Mesenchymal stem cell (in vitro differentiated cells and primary cell): ENCODE data around the gene HERC2.
"Not testable (repeated sequence)": the region's sequence is repeated elsewhere in the genome, so short reads cannot be mapped to it uniquely, and the experiment has no call there.

Source experiments
- DNase-seq: peaks from one replicate; pipeline ENCODE4 v3.0.0-alpha.2; 2013
- H2AFZ ChIP-seq: one replicate; pipeline ENCODE4 v1.6.1; 2013; ENCODE audit warnings: low read depth, mild to moderate bottlenecking, control low read depth, inconsistent platforms, low read length, moderate library complexity
- H2AK5ac ChIP-seq: 2 replicates; pipeline ENCODE4 v1.6.1; 2013; ENCODE audit warnings: low read length, moderate library complexity, mild to moderate bottlenecking, inconsistent platforms; ENCODE audit not compliant: severe bottlenecking
- H2BK120ac ChIP-seq: one replicate; pipeline ENCODE4 v1.6.1; 2013; ENCODE audit warnings: low read depth, mild to moderate bottlenecking, inconsistent platforms, low read length, moderate library complexity
- H2BK12ac ChIP-seq, 2 experiments: one replicate each; pipeline ENCODE4 v1.6.1; 2013; ENCODE audit warnings: inconsistent platforms in 2 of 2, low read length in 2 of 2, mild to moderate bottlenecking in 2 of 2, moderate library complexity in 2 of 2, control low read depth in 1 of 2
- H2BK15ac ChIP-seq: one replicate; pipeline ENCODE4 v1.6.1; 2013; ENCODE audit warnings: mild to moderate bottlenecking, low read depth, inconsistent platforms; ENCODE audit not compliant: poor library complexity, severe bottlenecking
- H2BK5ac ChIP-seq: 2 replicates; pipeline ENCODE4 v1.6.1; 2013; ENCODE audit warnings: low read depth, mild to moderate bottlenecking, low read length, control low read depth, inconsistent platforms; ENCODE audit not compliant: poor library complexity, severe bottlenecking
- H3K14ac ChIP-seq, 2 experiments: one replicate each; pipeline ENCODE4 v1.6.1; 2013; ENCODE audit warnings: inconsistent platforms in 2 of 2, low read length in 2 of 2, control low read depth in 1 of 2, mild to moderate bottlenecking in 1 of 2, moderate library complexity in 1 of 2
- H3K18ac ChIP-seq, 2 experiments: one replicate each; pipeline ENCODE4 v1.6.1; 2013; ENCODE audit warnings: inconsistent platforms in 2 of 2, low read length in 2 of 2, control low read depth in 1 of 2, low read depth in 1 of 2, mild to moderate bottlenecking in 1 of 2
- H3K23ac ChIP-seq, 2 experiments: one replicate each; pipeline ENCODE4 v1.6.1; 2013; ENCODE audit warnings: inconsistent platforms in 2 of 2, low read length in 2 of 2, mild to moderate bottlenecking in 2 of 2, moderate library complexity in 2 of 2, control low read depth in 1 of 2
- H3K27ac ChIP-seq: 2 replicates; pipeline ENCODE4 v1.5.1; 2013; ENCODE audit warnings: mild to moderate bottlenecking, moderate library complexity, low read length, control low read depth, inconsistent platforms; ENCODE audit not compliant: poor library complexity, severe bottlenecking
- H3K27me3 ChIP-seq, 2 experiments: 2 replicates each; pipeline versions ENCODE4 v1.6.1 to v1.7.0; 2013; ENCODE audit warnings: low read length in 2 of 2, mild to moderate bottlenecking in 2 of 2, moderate library complexity in 2 of 2, control low read depth in 1 of 2, inconsistent platforms in 1 of 2; ENCODE audit not compliant: control insufficient read depth in 1 of 2, insufficient read depth in 1 of 2
- H3K36me3 ChIP-seq, 2 experiments: 2 replicates each; pipeline versions ENCODE4 v1.6.1 to v1.7.0; 2013; ENCODE audit warnings: low read length in 2 of 2, control low read depth in 1 of 2, inconsistent platforms in 1 of 2, low read depth in 1 of 2, mild to moderate bottlenecking in 1 of 2; ENCODE audit not compliant: insufficient read depth in 2 of 2, control insufficient read depth in 1 of 2
- H3K4ac ChIP-seq, 2 experiments: one replicate each; pipeline ENCODE4 v1.6.1; 2013; ENCODE audit warnings: inconsistent platforms in 2 of 2, low read length in 2 of 2, mild to moderate bottlenecking in 2 of 2, moderate library complexity in 2 of 2, control low read depth in 1 of 2, low read depth in 1 of 2
- H3K4me1 ChIP-seq: 2 replicates; pipeline ENCODE4 v1.6.1; 2013; ENCODE audit warnings: low read depth, low read length, control low read depth; ENCODE audit not compliant: control insufficient read depth, insufficient read depth
- H3K4me2 ChIP-seq: 2 replicates; pipeline ENCODE4 v1.6.1; 2013; ENCODE audit warnings: low read length, mild to moderate bottlenecking, inconsistent platforms; ENCODE audit not compliant: poor library complexity, severe bottlenecking
- H3K4me3 ChIP-seq, 2 experiments: 2 replicates each; pipeline versions ENCODE4 v1.5.1 to v1.7.0; 2013; ENCODE audit warnings: low read length in 2 of 2, mild to moderate bottlenecking in 2 of 2, control low read depth in 1 of 2, low read depth in 1 of 2; ENCODE audit not compliant: insufficient read depth in 1 of 2
- H3K79me1 ChIP-seq: replicated peaks from 2 replicates; pipeline ENCODE4 v1.6.1; 2013; ENCODE audit warnings: mild to moderate bottlenecking, control low read depth, low read length, inconsistent platforms; ENCODE audit not compliant: poor library complexity, severe bottlenecking
- H3K9ac ChIP-seq: 2 replicates; pipeline ENCODE4 v1.7.0; 2013; ENCODE audit warnings: mild to moderate bottlenecking, low read length, moderate library complexity
- H3K9me3 ChIP-seq: 2 replicates; pipeline ENCODE4 v1.7.0; 2013; ENCODE audit warnings: mild to moderate bottlenecking, low read length; ENCODE audit not compliant: control insufficient read depth
- H4K8ac ChIP-seq: one replicate; pipeline ENCODE4 v1.6.1; 2013; ENCODE audit warnings: inconsistent platforms, mild to moderate bottlenecking, low read length, moderate library complexity
- H4K91ac ChIP-seq: one replicate; pipeline ENCODE4 v1.6.1; 2013; ENCODE audit warnings: mild to moderate bottlenecking, low read length, inconsistent platforms
- WGBS: methylation state at CpG from one replicate; pipeline ENCODE4 v1.1.7; 2013; ENCODE audit warnings: mixed read lengths; 5-methylcytosine and 5-hydroxymethylcytosine counted together

HERC2 gene

GRCh38 chr15:28151864-28152537 is 170.0 kb downstream of the HERC2 start:
- not testable (repeated sequence) for H3K4ac ChIP-seq, H2BK12ac ChIP-seq, H3K4me2 ChIP-seq, H3K9ac ChIP-seq, H3K23ac ChIP-seq, H3K9me3 ChIP-seq, H4K8ac ChIP-seq, H4K91ac ChIP-seq, H2BK15ac ChIP-seq, H3K4me3 ChIP-seq, H3K14ac ChIP-seq, H2AK5ac ChIP-seq, H3K4me1 ChIP-seq, H3K27me3 ChIP-seq, H2AFZ ChIP-seq, H2BK120ac ChIP-seq, H3K18ac ChIP-seq, H2BK5ac ChIP-seq
- H3K79me1 ChIP-seq: peaks cover 10% of the 10 kb centered on the region
- H3K36me3 ChIP-seq: peaks cover 8 to 19% of the 10 kb centered on the region in 2 experiments
- 48% methylated on average over 3 of the region's 9 CpGs for WGBS
- H3K27ac ChIP-seq: peak overlapping the region; percentile 34
- peak; percentile 49 for DNase-seq

DNA sequence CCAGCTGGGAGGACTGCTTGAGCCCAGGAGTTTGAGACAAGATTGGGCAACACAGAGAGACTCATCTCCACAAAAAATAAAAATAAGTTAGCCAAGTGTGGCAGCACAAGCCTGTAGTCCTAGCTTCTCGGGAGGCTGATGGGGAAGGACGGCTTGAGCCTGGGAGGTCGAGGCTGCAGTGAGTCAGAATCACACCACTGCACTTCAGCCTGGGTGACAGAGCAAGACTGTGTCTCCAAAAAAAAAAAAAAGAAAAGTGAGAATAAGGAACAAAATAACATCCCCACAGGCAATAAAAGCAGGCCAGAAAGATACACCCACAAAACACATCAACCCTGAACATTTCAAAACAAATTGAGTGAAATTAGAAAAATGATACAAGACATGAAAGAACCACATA is 174.2 kb downstream of the HERC2 start:
- 87% methylated on average over 3 of the region's 3 CpGs for WGBS
- Histone ChIP-seq H4K91ac (no peak overlapping the region), H2BK12ac (no peak overlapping the region), H3K4me1 (peaks cover 1% of the 10 kb centered on the region), H2AK5ac (no peak overlapping the region), H3K36me3 (peaks cover 34 to 52% of the 10 kb centered on the region in 2 experiments), H3K9ac (no peak overlapping the region), H3K18ac (no peak overlapping the region), H3K9me3 (peaks cover 5% of the 10 kb centered on the region), H3K4me3 (no peak overlapping the region), H2BK120ac (no peak overlapping the region), H3K27me3 (no peaks in the 10 kb centered on the region), H2BK15ac (no peak overlapping the region), H3K4me2 (no peak overlapping the region), H3K79me1 (peaks cover 32% of the 10 kb centered on the region), H2AFZ (no peak overlapping the region), H3K27ac (no peak overlapping the region), H2BK5ac (no peak overlapping the region), H4K8ac (no peak overlapping the region), H3K23ac (no peak overlapping the region), H3K4ac (no peak overlapping the region), H3K14ac (no peak overlapping the region)
- DNase-seq: peak; percentile 29

- H2BK15ac ChIP-seq, H3K4ac ChIP-seq, H4K8ac ChIP-seq, H3K27me3 ChIP-seq, H2AFZ ChIP-seq, H3K4me2 ChIP-seq, H2BK120ac ChIP-seq, H3K23ac ChIP-seq, DNase-seq, H3K9me3 ChIP-seq, H2BK5ac ChIP-seq, H3K9ac ChIP-seq, H3K27ac ChIP-seq, H2AK5ac ChIP-seq, H2BK12ac ChIP-seq, H3K4me1 ChIP-seq, H3K14ac ChIP-seq, H3K4me3 ChIP-seq, H4K91ac ChIP-seq, H3K18ac ChIP-seq: not testable (repeated sequence)
- over 99% methylated on average over 4 of the region's 4 CpGs for WGBS
- Histone ChIP-seq H3K79me1 (peaks cover 36% of the 10 kb centered on the region), H3K36me3 (peaks cover 44 to 55% of the 10 kb centered on the region in 2 experiments)
Measured at GRCh38 chr15:28145419-28145818, 176.6 kb downstream of the HERC2 start.

DNA sequence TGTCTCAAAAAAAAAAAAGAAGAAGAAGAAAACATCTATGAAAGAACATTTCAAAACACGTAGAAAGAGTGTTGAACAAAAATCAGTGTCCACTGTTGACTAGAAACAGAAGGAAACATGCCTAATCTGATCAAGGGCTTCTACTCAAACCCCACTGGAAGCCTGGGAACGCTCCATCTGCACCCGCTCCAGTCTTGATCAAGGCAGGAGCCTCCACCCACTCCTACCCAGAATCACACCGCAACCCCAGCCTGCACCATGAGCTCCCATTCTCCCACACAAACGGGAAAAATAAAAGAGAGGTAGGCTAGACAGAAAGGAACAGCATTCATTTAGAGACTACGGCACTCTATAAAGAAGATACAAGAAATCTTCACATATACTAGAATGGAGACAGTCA is 181.9 kb downstream of the HERC2 start:
- Histone ChIP-seq H3K4me2 (no peak overlapping the region), H3K23ac (no peak overlapping the region), H2BK15ac (no peak overlapping the region), H2AFZ (no peak overlapping the region), H3K4me1 (no peaks in the 10 kb centered on the region), H3K9me3 (no peaks in the 10 kb centered on the region), H3K18ac (no peak overlapping the region), H3K9ac (no peak overlapping the region), H3K79me1 (peaks cover 24% of the 10 kb centered on the region), H2BK12ac (no peak overlapping the region), H2BK5ac (no peak overlapping the region), H3K4ac (no peak overlapping the region), H4K8ac (no peak overlapping the region), H4K91ac (no peak overlapping the region), H3K4me3 (no peak overlapping the region), H3K27me3 (no peaks in the 10 kb centered on the region), H3K27ac (no peak overlapping the region), H2BK120ac (no peak overlapping the region), H3K36me3 (peaks cover 37 to 74% of the 10 kb centered on the region in 2 experiments), H2AK5ac (no peak overlapping the region), H3K14ac (no peak overlapping the region)
- no peak for DNase-seq
- 93% methylated on average over 3 of the region's 6 CpGs for WGBS
